ENCODE data around the gene TPP2.

The TPP2 gene

DNA sequence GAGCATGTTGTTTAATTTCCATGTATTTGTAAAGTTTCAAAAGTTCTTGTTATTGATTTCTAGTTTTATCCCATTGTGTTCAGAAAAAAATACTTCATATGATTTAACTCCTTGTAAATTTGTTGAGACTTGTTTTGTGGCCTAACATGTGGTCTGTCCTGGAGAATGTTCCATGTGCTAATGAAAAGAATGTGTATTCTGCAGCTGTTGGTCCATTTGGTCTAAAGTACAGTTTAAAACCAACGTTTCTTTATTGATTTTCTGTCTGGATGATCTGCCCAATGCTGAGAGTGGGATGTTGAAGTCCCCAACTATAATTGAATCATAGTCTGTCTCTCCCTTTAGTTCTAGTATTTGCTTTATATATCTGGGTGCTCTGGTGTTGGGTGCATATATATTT lies 34.9 kb upstream of the TPP2 start:
- no peak for DNase-seq (ENCODE audit: low read depth)
- H3K4me3 ChIP-seq (ENCODE audit: low read depth, low read length), result no peak overlapping the region
- TF ChIP-seq, protein P1, sequence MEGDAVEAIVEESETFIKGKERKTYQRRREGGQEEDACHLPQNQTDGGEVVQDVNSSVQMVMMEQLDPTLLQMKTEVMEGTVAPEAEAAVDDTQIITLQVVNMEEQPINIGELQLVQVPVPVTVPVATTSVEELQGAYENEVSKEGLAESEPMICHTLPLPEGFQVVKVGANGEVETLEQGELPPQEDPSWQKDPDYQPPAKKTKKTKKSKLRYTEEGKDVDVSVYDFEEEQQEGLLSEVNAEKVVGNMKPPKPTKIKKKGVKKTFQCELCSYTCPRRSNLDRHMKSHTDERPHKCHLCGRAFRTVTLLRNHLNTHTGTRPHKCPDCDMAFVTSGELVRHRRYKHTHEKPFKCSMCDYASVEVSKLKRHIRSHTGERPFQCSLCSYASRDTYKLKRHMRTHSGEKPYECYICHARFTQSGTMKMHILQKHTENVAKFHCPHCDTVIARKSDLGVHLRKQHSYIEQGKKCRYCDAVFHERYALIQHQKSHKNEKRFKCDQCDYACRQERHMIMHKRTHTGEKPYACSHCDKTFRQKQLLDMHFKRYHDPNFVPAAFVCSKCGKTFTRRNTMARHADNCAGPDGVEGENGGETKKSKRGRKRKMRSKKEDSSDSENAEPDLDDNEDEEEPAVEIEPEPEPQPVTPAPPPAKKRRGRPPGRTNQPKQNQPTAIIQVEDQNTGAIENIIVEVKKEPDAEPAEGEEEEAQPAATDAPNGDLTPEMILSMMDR (IDR thresholded peaks at IDR 0.05; ENCODE audit: insufficient read depth, low read depth, low read length, missing control alignments), result no peak

DNA sequence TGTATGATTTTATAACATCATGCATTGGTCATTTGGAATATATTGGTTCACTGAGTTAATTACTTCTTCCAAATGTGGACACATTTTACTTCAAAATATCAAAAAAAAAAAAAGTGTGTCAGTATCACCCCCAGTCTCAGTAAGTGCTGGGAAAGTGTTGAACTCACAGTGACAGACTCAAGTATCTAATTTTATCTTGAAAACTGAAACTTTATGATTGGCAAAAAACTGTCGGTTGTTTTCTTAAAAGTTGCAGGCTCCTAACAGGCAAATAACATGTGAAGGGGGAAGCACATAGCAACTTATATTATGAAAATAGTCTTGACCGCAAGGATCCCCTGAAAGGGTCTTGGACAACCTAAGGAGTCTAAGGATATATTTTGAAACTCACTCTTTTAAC lies 33.5 kb upstream of the TPP2 start:
- DNase-seq (ENCODE audit: low read depth), result no peak
- TF ChIP-seq, protein P1 (IDR thresholded peaks at IDR 0.05; ENCODE audit: insufficient read depth, low read depth, low read length, missing control alignments), result no peak

DNA sequence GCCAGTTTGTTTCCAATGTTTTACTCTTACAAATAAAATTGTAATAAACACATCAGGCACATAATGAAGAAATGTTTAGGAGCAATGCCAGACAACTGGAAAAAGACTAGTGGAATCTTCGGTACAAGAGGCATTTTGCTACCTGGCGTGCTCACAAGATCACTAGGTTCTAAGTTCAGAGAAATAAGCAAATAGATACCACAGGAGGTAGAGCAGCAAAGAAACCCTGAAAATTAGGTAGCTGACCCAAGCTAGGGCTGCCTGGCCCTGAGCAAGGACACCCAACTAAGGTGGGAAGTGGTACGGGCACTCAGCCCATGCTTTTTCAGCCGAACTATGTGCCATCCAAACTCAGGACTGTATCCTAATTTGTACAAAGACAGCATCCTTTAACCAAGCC lies 32.2 kb upstream of the TPP2 start:
- no peak for DNase-seq (ENCODE audit: low read depth)
- H3K4me3 ChIP-seq (ENCODE audit: low read depth, low read length), result no peak overlapping the region
- TF ChIP-seq, protein P1 (IDR thresholded peaks at IDR 0.05; ENCODE audit: insufficient read depth, low read depth, low read length, missing control alignments), result no peak

More for the DNA sequence above, 33.5 kb upstream of the TPP2 start:
- no peak overlapping the region for H3K4me3 ChIP-seq (ENCODE audit: low read depth, low read length)

DNA sequence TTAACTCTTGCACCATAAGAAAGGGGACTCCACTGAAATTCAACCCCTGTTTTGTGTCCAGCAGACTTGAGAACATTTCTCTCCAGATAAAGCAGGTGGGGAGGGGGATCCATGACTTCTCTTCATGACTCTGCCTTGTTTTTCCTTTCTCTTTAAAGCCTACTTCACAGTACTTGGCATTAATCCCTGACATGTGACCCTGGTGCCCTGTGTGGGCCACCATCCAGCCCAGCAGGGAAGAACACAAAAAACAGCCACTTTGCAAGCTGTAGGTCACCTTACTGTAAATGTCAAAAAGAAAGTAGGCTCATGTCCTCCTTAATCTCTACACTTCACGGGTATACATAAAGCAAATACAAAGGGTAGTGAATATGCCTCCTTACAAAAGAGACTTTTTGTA lies 30.3 kb upstream of the TPP2 start:
- no peak overlapping the region for H3K4me3 ChIP-seq (ENCODE audit: low read depth, low read length)
- TF ChIP-seq, protein P1 (IDR thresholded peaks at IDR 0.05; ENCODE audit: insufficient read depth, low read depth, low read length, missing control alignments), result no peak
- no peak for DNase-seq (ENCODE audit: low read depth)

DNA sequence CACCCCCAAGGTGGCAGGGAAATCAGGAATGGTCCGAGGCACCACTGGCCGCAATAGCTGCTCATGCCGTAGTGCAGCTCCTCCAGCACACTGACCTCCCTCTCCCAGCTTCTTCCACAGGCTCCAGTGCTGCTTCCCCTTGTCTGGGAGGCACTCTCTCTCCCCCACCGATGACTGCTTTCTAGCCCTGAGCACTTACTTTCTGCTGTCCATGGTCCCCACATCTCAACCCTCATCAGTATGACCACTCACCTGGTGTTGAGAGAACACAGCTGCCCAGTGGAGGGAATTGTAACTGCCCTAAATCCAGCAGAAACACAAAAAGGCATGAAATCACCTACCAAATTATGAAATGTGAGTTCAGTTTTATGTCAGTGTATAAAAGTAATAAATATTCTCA lies 28.9 kb upstream of the TPP2 start:
- H3K4me3 ChIP-seq (ENCODE audit: low read depth, low read length), result no peak overlapping the region
- TF ChIP-seq, protein P1 (IDR thresholded peaks at IDR 0.05; ENCODE audit: insufficient read depth, low read depth, low read length, missing control alignments), result no peak

DNA sequence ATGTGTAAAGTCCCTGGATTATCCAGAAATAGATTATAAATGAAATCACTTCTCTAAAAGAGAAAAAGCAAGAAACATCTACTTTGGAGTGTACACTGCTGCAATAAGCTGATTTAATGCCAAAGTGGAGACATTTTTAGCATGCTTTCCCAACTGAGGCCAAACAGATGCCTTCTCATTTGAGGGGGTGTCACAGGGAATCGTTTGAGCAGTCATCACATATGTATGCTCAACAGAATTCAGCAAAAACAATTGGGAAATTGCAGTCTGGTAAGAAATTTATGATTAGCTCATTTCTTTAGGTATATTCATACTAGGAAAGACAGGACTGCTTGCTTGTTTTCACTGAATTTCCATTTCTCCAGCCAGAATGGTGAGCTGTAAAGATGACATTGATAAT lies 27.3 kb upstream of the TPP2 start:
- TF ChIP-seq, protein P1 (IDR thresholded peaks at IDR 0.05; ENCODE audit: insufficient read depth, low read depth, low read length, missing control alignments), result no peak
- DNase-seq (ENCODE audit: low read depth), result no peak
- H3K4me3 ChIP-seq (ENCODE audit: low read depth, low read length), result no peak overlapping the region

More for the DNA sequence above, 28.9 kb upstream of the TPP2 start:
- DNase-seq (ENCODE audit: low read depth), result no peak

DNA sequence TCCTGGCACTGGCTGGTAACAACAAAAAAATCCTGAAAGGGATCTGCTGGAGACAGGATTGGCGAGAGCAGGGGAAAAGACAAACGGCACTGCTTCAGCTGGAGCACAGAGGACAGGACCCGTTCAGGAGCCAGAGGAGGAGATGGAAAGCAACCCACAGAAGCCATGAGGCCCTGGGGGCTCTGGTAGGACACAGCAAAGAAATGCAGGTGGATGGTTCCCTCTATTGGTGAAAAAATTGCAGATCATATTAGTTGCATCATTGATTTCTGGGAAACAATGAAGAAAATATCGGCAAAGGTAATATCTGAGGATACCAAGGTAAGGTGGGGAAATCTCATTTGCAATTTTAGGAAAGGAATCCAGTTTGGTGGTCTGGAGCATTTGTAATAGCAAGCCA lies 25.7 kb upstream of the TPP2 start:
- no peak for DNase-seq (ENCODE audit: low read depth)
- no peak overlapping the region for H3K4me3 ChIP-seq (ENCODE audit: low read depth, low read length)
- TF ChIP-seq, protein P1 (IDR thresholded peaks at IDR 0.05; ENCODE audit: insufficient read depth, low read depth, low read length, missing control alignments), result no peak
